ENCODE data around the gene HPSE2. TPM values are rescaled to one million over a fixed set of nuclear protein-coding genes. Genes with fewer than 3 reads are reported as not detected.

The HPSE2 gene
- total and polyA plus RNA-seq, 5 experiments from 2014 or later = 0.07 TPM; not detected in 4

- H3K27ac Mint-ChIP-seq = no peak overlapping the region
- POLR2A ChIA-PET = no interaction called here
- no peak for DNase-seq
- no peak for ATAC-seq
- peaks cover 0 to 8% (median under 1%) of the 10 kb centered on the region in 9 donors for H3K9me3 Mint-ChIP-seq
- no peaks in the 10 kb centered on the region for H3K4me1 Mint-ChIP-seq
- no peak overlapping the region for H3K4me3 Mint-ChIP-seq
- peaks cover 0 to 4% (median 0%) of the 10 kb centered on the region in 3 donors for H3K36me3 Mint-ChIP-seq
- peaks cover 1 to 14% (median 6%) of the 10 kb centered on the region in 5 donors for H3K27me3 Mint-ChIP-seq
Measured at GRCh38 chr10:98758463-98758862, 477.2 kb downstream of the HPSE2 start.

- Mint-ChIP-seq H3K27ac (no peak overlapping the region), H3K4me1 (no peaks in the 10 kb centered on the region), H3K4me3 (no peak overlapping the region), H3K9me3 (peaks cover 0 to 8% (median 4%) of the 10 kb centered on the region in 9 donors), H3K36me3 (peaks cover 0 to 6% (median 0%) of the 10 kb centered on the region in 3 donors), H3K27me3 (peaks cover 0 to 7% (median 3%) of the 10 kb centered on the region in 5 donors)
- no peak for DNase-seq
- ATAC-seq = no peak
- POLR2A ChIA-PET = no interaction called here
Measured at GRCh38 chr10:98748298-98748697, 487.4 kb downstream of the HPSE2 start.

GRCh38 chr10:98745645-98746044 lies 490.0 kb downstream of the HPSE2 start:
- Mint-ChIP-seq H3K36me3 (no peaks in the 10 kb centered on the region), H3K4me3 (no peak overlapping the region), H3K9me3 (peaks cover 0 to 5% (median 0%) of the 10 kb centered on the region in 9 donors), H3K27ac (no peak overlapping the region), H3K27me3 (peaks cover 0 to 8% (median 0%) of the 10 kb centered on the region in 5 donors), H3K4me1 (no peaks in the 10 kb centered on the region)
- DNase-seq (no peak), ATAC-seq (no peak)
- POLR2A ChIA-PET = no interaction called here

- no peak for ATAC-seq
- DNase-seq = no peak
- Mint-ChIP-seq H3K9me3 (peaks cover 0 to 3% (median 0%) of the 10 kb centered on the region in 9 donors), H3K4me3 (no peak overlapping the region), H3K27ac (no peak overlapping the region), H3K36me3 (no peaks in the 10 kb centered on the region), H3K27me3 (peaks cover 1 to 16% (median 4%) of the 10 kb centered on the region in 5 donors), H3K4me1 (no peaks in the 10 kb centered on the region)
- POLR2A ChIA-PET = no interaction called here
Measured at GRCh38 chr10:98720551-98720950, 515.1 kb downstream of the HPSE2 start.

GRCh38 chr10:98713586-98713985 lies 522.1 kb downstream of the HPSE2 start:
- no peak for ATAC-seq
- Mint-ChIP-seq H3K4me3 (no peak overlapping the region), H3K4me1 (no peaks in the 10 kb centered on the region), H3K27ac (no peak overlapping the region), H3K9me3 (no peaks in the 10 kb centered on the region), H3K27me3 (peaks cover 0 to 21% (median 4%) of the 10 kb centered on the region in 5 donors), H3K36me3 (no peaks in the 10 kb centered on the region)
- DNase-seq = no peak
- POLR2A ChIA-PET = no interaction called here

GRCh38 chr10:98696516-98696915 lies 539.1 kb downstream of the HPSE2 start:
- Mint-ChIP-seq H3K9me3 (peaks cover 0 to 10% (median 0%) of the 10 kb centered on the region in 9 donors), H3K4me3 (no peak overlapping the region)

GRCh38 chr10:98694883-98695282 lies 540.8 kb downstream of the HPSE2 start:
- Mint-ChIP-seq H3K36me3 (no peaks in the 10 kb centered on the region), H3K27me3 (peaks cover 13 to 45% (median 18%) of the 10 kb centered on the region in 5 donors), H3K27ac (no peak overlapping the region), H3K4me3 (no peak overlapping the region), H3K4me1 (no peaks in the 10 kb centered on the region), H3K9me3 (peaks cover 0 to 10% (median 0%) of the 10 kb centered on the region in 9 donors)
- DNase-seq = no peak
- POLR2A ChIA-PET = no interaction called here
- no peak for ATAC-seq

More at GRCh38 chr10:98696516-98696915, 539.1 kb downstream of the HPSE2 start:
- no peak for ATAC-seq
- POLR2A ChIA-PET = no interaction called here
- H3K36me3 Mint-ChIP-seq = no peaks in the 10 kb centered on the region
- no peaks in the 10 kb centered on the region for H3K4me1 Mint-ChIP-seq
- peaks cover 11 to 45% (median 16%) of the 10 kb centered on the region in 5 donors for H3K27me3 Mint-ChIP-seq
- H3K27ac Mint-ChIP-seq = no peak overlapping the region
- no peak for DNase-seq

GRCh38 chr10:98694014-98694413 lies 541.6 kb downstream of the HPSE2 start:
- Mint-ChIP-seq H3K4me1 (no peaks in the 10 kb centered on the region), H3K36me3 (peaks cover 0 to 7% (median 0%) of the 10 kb centered on the region in 3 donors), H3K27me3 (peaks cover 13 to 45% (median 23%) of the 10 kb centered on the region in 5 donors), H3K4me3 (no peak overlapping the region), H3K9me3 (peaks cover 0 to 10% (median 6%) of the 10 kb centered on the region in 9 donors), H3K27ac (no peak overlapping the region)
- DNase-seq = no peak
- ATAC-seq = no peak
- POLR2A ChIA-PET = no interaction called here

- Mint-ChIP-seq H3K36me3 (peaks cover 0 to 21% (median 0%) of the 10 kb centered on the region in 3 donors), H3K9me3 (peaks cover 0 to 24% (median 16%) of the 10 kb centered on the region in 9 donors), H3K4me3 (no peak overlapping the region), H3K27me3 (peaks cover 1 to 28% (median 16%) of the 10 kb centered on the region in 5 donors), H3K27ac (no peak overlapping the region), H3K4me1 (no peaks in the 10 kb centered on the region)
- DNase-seq (no peak), ATAC-seq (no peak)
- POLR2A ChIA-PET = no interaction called here
Measured at GRCh38 chr10:98687685-98688084, 548.0 kb downstream of the HPSE2 start.

GRCh38 chr10:98684019-98684899 lies 551.4 kb downstream of the HPSE2 start:
- POLR2A ChIA-PET = no interaction called here
- no peak for ATAC-seq
- H3K4me1 Mint-ChIP-seq = no peaks in the 10 kb centered on the region
- peaks cover 0 to 19% (median 13%) of the 10 kb centered on the region in 9 donors for H3K9me3 Mint-ChIP-seq
- H3K27me3 Mint-ChIP-seq = peaks cover 4 to 25% (median 14%) of the 10 kb centered on the region in 5 donors
- no peak for DNase-seq
- no peak overlapping the region for H3K27ac Mint-ChIP-seq
- H3K36me3 Mint-ChIP-seq = peaks cover 0 to 16% (median 0%) of the 10 kb centered on the region in 3 donors
- no peak overlapping the region for H3K4me3 Mint-ChIP-seq

- DNase-seq (no peak), ATAC-seq (no peak)
- Mint-ChIP-seq H3K36me3 (no peaks in the 10 kb centered on the region), H3K4me3 (no peak overlapping the region), H3K27me3 (peaks cover 7 to 23% (median 15%) of the 10 kb centered on the region in 5 donors), H3K9me3 (no peaks in the 10 kb centered on the region), H3K4me1 (no peaks in the 10 kb centered on the region), H3K27ac (no peak overlapping the region)
- POLR2A ChIA-PET = no interaction called here
Measured at GRCh38 chr10:98676895-98677294, 558.8 kb downstream of the HPSE2 start.

- no peaks in the 10 kb centered on the region for H3K9me3 Mint-ChIP-seq
- H3K27ac Mint-ChIP-seq = no peak overlapping the region
- DNase-seq (no peak), ATAC-seq (no peak)
- H3K4me1 Mint-ChIP-seq = no peaks in the 10 kb centered on the region
- H3K27me3 Mint-ChIP-seq = peaks cover 7 to 23% (median 13%) of the 10 kb centered on the region in 5 donors
- POLR2A ChIA-PET = interaction anchor here (0.6 kb wide), 1 partner anchor 61 kb away, joined by 3 read pairs; no protein-coding TSS in a partner anchor
- no peak overlapping the region for H3K4me3 Mint-ChIP-seq
- no peaks in the 10 kb centered on the region for H3K36me3 Mint-ChIP-seq
Measured at GRCh38 chr10:98675902-98676301, 559.8 kb downstream of the HPSE2 start.

GRCh38 chr10:98673171-98673782 lies 562.4 kb downstream of the HPSE2 start:
- no peak for DNase-seq
- Mint-ChIP-seq H3K4me3 (no peak overlapping the region), H3K36me3 (no peaks in the 10 kb centered on the region), H3K27ac (no peak overlapping the region), H3K9me3 (no peaks in the 10 kb centered on the region), H3K4me1 (no peaks in the 10 kb centered on the region), H3K27me3 (peaks cover 7 to 15% (median 13%) of the 10 kb centered on the region in 5 donors)
- no peak for ATAC-seq
- POLR2A ChIA-PET = no interaction called here
